ENCODE measurements around the gene LCE1C.

- TF ChIP-seq, protein P1, sequence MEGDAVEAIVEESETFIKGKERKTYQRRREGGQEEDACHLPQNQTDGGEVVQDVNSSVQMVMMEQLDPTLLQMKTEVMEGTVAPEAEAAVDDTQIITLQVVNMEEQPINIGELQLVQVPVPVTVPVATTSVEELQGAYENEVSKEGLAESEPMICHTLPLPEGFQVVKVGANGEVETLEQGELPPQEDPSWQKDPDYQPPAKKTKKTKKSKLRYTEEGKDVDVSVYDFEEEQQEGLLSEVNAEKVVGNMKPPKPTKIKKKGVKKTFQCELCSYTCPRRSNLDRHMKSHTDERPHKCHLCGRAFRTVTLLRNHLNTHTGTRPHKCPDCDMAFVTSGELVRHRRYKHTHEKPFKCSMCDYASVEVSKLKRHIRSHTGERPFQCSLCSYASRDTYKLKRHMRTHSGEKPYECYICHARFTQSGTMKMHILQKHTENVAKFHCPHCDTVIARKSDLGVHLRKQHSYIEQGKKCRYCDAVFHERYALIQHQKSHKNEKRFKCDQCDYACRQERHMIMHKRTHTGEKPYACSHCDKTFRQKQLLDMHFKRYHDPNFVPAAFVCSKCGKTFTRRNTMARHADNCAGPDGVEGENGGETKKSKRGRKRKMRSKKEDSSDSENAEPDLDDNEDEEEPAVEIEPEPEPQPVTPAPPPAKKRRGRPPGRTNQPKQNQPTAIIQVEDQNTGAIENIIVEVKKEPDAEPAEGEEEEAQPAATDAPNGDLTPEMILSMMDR (IDR thresholded peaks at IDR 0.05): no peak
- TF ChIP-seq POLR2A (IDR thresholded peaks at IDR 0.05): no peak
Measured at GRCh38 chr1:152801333-152801732, 5.1 kb downstream of the LCE1C start.
